Suprapubic skin (tissue), 4 donors: ENCODE measurements around the gene PGAM5. TPM values are rescaled to one million over a fixed set of nuclear protein-coding genes. Genes with fewer than 3 reads are reported as not detected.

Experiments
- DNase-seq, 2 donors: peaks; one replicate each; pipeline ENCODE4 v3.0.0-alpha.2; 2019; ENCODE audit warnings: low spot score in 2 of 2
- H3K27ac ChIP-seq: fragments of 200-600 bp; sonication (generic); one replicate; pipeline ENCODE4 v1.5.1; 2019
- H3K27me3 ChIP-seq: fragments of 200-600 bp; sonication (generic); one replicate; pipeline ENCODE4 v1.5.1; 2019
- H3K36me3 ChIP-seq: fragments of 200-600 bp; sonication (generic); one replicate; pipeline ENCODE4 v1.5.1; 2019
- H3K4me1 ChIP-seq: fragments of 200-600 bp; sonication (generic); one replicate; pipeline ENCODE4 v1.5.1; 2019
- H3K4me3 ChIP-seq: fragments of 200-600 bp; sonication (generic); one replicate; pipeline ENCODE4 v1.5.1; 2019; ENCODE audit warnings: mild to moderate bottlenecking
- H3K9me3 ChIP-seq: fragments of 200-600 bp; sonication (generic); one replicate; pipeline ENCODE4 v1.5.1; 2019
- EP300 ChIP-seq: sonication (generic); formaldehyde crosslinking; IDR thresholded peaks from one replicate; pipeline ENCODE4 v1.6.1; 2017; ENCODE audit warnings: antibody characterized with exemption
- POLR2A ChIP-seq, 2 donors: fragments of 450-650 bp; IDR thresholded peaks; one replicate each; pipeline ENCODE4 v1.6.1; 2017; ENCODE audit warnings: antibody characterized with exemption in 2 of 2, mild to moderate bottlenecking in 2 of 2, moderate library complexity in 2 of 2
- POLR2AphosphoS5 ChIP-seq, 3 donors: sonication (generic); formaldehyde crosslinking; IDR thresholded peaks; one replicate each; pipeline ENCODE4 v1.6.1; 2017; ENCODE audit warnings: antibody characterized with exemption in 3 of 3
- WGBS: methylation state at CpG from one replicate; pipeline ENCODE4 v1.1.5; 2018; 5-methylcytosine and 5-hydroxymethylcytosine counted together
- total RNA-seq, 4 donors: library from RNA; depleted of rRNA; stranded (reverse); fragments of >200 nt; gene quantifications; one replicate each; pipeline ENCODE4 v1.1.0, GENCODE V29; 2016
- TF ChIP-seq, protein P1 (sequence below), 2 donors: fragments of 200-600 bp in 1 of 2; fragments of 450-650 bp in 1 of 2; sonication (generic) in 1 of 2; IDR thresholded peaks; one replicate each; pipeline ENCODE4 v1.5.1; 2016 to 2019; ENCODE audit warnings: antibody characterized with exemption in 2 of 2, mild to moderate bottlenecking in 1 of 2, moderate library complexity in 1 of 2

Gene PGAM5
- total RNA-seq, 4 donors from 2014 or later = 31.4 to 43.1 (median 38.7) TPM

- H3K4me3 ChIP-seq = no peak overlapping the region
- no peaks in the 10 kb centered on the region for H3K27me3 ChIP-seq
- H3K9me3 ChIP-seq = no peaks in the 10 kb centered on the region
- H3K27ac ChIP-seq = no peak overlapping the region
- TF ChIP-seq, protein P1, sequence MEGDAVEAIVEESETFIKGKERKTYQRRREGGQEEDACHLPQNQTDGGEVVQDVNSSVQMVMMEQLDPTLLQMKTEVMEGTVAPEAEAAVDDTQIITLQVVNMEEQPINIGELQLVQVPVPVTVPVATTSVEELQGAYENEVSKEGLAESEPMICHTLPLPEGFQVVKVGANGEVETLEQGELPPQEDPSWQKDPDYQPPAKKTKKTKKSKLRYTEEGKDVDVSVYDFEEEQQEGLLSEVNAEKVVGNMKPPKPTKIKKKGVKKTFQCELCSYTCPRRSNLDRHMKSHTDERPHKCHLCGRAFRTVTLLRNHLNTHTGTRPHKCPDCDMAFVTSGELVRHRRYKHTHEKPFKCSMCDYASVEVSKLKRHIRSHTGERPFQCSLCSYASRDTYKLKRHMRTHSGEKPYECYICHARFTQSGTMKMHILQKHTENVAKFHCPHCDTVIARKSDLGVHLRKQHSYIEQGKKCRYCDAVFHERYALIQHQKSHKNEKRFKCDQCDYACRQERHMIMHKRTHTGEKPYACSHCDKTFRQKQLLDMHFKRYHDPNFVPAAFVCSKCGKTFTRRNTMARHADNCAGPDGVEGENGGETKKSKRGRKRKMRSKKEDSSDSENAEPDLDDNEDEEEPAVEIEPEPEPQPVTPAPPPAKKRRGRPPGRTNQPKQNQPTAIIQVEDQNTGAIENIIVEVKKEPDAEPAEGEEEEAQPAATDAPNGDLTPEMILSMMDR (IDR thresholded peaks at IDR 0.05) = no peak
- TF ChIP-seq POLR2A (IDR thresholded peaks at IDR 0.05) = no peak
- no peak for TF ChIP-seq EP300
- no peak for TF ChIP-seq POLR2AphosphoS5 (IDR thresholded peaks at IDR 0.05)
- DNase-seq = no peak
- H3K4me1 ChIP-seq = no peaks in the 10 kb centered on the region
- 87% methylated on average over 8 of the region's 8 CpGs for WGBS
- peaks cover 94% of the 10 kb centered on the region for H3K36me3 ChIP-seq
These were observed 31.0 kb downstream of the PGAM5 start for GRCh38 chr12:132741620-132742019.

- 85% methylated on average over 13 of the region's 13 CpGs for WGBS
- no peaks in the 10 kb centered on the region for H3K4me1 ChIP-seq
- TF ChIP-seq POLR2A (IDR thresholded peaks at IDR 0.05) (no peak), POLR2AphosphoS5 (IDR thresholded peaks at IDR 0.05) (no peak), EP300 (no peak)
- TF ChIP-seq, protein P1 (IDR thresholded peaks at IDR 0.05) = no peak
- no peaks in the 10 kb centered on the region for H3K9me3 ChIP-seq
- peaks cover 96% of the 10 kb centered on the region for H3K36me3 ChIP-seq
- H3K27ac ChIP-seq = no peak overlapping the region
- no peaks in the 10 kb centered on the region for H3K27me3 ChIP-seq
- no peak overlapping the region for H3K4me3 ChIP-seq
- DNase-seq = no peak
These were observed 33.2 kb downstream of the PGAM5 start for GRCh38 chr12:132743831-132744230.

GRCh38 chr12:132746613-132747012, 36.0 kb downstream of the PGAM5 start:
- H3K27me3 ChIP-seq = no peaks in the 10 kb centered on the region
- no peak for TF ChIP-seq POLR2AphosphoS5 (IDR thresholded peaks at IDR 0.05)
- no peak for TF ChIP-seq EP300
- TF ChIP-seq POLR2A (IDR thresholded peaks at IDR 0.05) = no peak
- TF ChIP-seq, protein P1 (IDR thresholded peaks at IDR 0.05) = no peak
- peak overlapping the region; percentile 67 for H3K27ac ChIP-seq
- peaks cover 96% of the 10 kb centered on the region for H3K36me3 ChIP-seq
- WGBS = 82% methylated on average over 3 of the region's 3 CpGs
- no peak for DNase-seq
- H3K9me3 ChIP-seq = no peaks in the 10 kb centered on the region
- no peak overlapping the region for H3K4me3 ChIP-seq
- H3K4me1 ChIP-seq = no peaks in the 10 kb centered on the region

DNA sequence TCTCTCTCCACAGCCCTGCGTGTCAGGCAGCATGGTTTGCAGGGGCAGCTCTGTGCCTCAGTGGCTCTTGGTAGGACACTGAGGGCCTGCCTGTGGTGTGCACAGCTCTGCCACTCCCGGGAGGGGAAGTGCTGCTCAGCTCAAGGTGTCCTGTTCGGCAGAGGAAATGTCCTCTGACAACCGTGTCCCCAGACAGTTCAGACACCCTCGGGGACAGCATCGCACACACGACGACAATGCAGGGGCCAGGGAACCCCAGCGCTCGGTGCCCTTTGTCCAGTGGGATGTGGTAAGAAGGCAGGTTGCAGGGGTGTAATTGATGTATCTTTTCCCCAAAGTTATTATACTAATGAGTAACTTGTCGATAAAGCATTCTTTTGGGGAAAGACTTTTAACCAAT, 36.8 kb downstream of the PGAM5 start:
- no peaks in the 10 kb centered on the region for H3K4me1 ChIP-seq
- H3K27me3 ChIP-seq = no peaks in the 10 kb centered on the region
- TF ChIP-seq EP300 (no peak), POLR2A (IDR thresholded peaks at IDR 0.05) (no peak), POLR2AphosphoS5 (IDR thresholded peaks at IDR 0.05) (no peak)
- TF ChIP-seq, protein P1 (IDR thresholded peaks at IDR 0.05) = no peak
- peak overlapping the region; percentile 67 for H3K27ac ChIP-seq
- no peak overlapping the region for H3K4me3 ChIP-seq
- DNase-seq = no peak
- 89% methylated on average over 11 of the region's 11 CpGs for WGBS
- H3K9me3 ChIP-seq = no peaks in the 10 kb centered on the region
- peaks cover 93% of the 10 kb centered on the region for H3K36me3 ChIP-seq

- Histone ChIP-seq H3K4me1 (no peaks in the 10 kb centered on the region), H3K9me3 (no peaks in the 10 kb centered on the region), H3K36me3 (peaks cover 93% of the 10 kb centered on the region), H3K4me3 (no peak overlapping the region), H3K27me3 (no peaks in the 10 kb centered on the region), H3K27ac (no peak overlapping the region)
- TF ChIP-seq POLR2A (IDR thresholded peaks at IDR 0.05) = no peak
- TF ChIP-seq, protein P1 (IDR thresholded peaks at IDR 0.05) = no peak
- no peak for TF ChIP-seq POLR2AphosphoS5 (IDR thresholded peaks at IDR 0.05)
- TF ChIP-seq EP300 = no peak
- no peak for DNase-seq
- 92% methylated on average over 22 of the region's 22 CpGs for WGBS
These were observed 37.3 kb downstream of the PGAM5 start for GRCh38 chr12:132747896-132748295.
